ENCODE measurements around the gene ZMYND8.
"Not testable (repeated sequence)": the region's sequence is repeated elsewhere in the genome, so short reads cannot be mapped to it uniquely, and the experiment has no call there.

Gene ZMYND8

DNA sequence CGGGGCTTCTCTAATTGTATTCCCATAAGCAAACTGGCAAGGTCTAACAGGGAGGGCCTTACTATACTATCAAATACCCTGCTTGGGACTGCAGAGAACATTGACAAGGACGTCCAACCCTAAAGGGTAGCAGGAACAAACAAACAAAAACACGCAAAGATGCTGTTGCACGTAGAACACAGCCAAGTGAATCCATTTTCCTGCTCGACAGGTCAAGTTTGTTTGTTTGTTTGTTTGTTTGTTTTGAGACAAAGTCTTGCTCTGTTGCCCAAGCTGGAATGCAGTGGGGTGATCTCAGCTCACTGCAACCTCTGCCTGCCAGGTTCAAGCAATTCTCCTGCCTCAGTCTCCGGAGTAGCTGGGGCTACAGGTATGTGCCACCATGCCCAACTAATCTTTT, 91.3 kb downstream of the ZMYND8 start:
- no peak for DNase-seq (ENCODE audit: low spot score)

DNA sequence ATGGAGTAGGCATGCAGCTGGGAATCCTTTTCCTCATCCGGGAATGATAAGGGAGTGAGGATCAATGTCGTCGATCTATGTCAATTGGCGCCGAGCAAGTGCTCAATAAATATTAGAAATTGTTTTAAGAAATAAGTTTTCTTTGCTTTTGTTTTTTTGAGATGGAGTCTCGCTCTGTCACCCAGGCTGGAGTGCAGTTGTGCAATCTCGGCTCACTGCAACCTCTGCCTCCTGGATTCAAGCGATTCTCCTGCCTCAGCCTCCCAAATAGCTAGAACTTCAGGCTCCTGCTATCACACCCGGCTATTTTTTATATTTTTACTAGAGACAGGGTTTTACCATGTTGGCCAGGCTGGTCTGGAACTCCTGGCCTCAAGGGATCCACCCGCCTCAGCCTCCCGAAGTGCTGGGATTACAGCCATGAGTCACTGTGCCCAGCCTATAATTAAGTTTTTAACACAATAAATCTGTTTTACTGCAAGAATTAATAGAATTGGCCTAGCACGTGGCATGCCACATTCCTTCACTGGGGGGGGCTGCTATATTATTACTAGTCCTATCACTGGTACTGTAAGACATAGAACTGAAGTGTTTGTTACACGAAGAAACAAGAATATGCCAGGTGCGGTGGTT, 92.2 kb downstream of the ZMYND8 start:
- DNase-seq (ENCODE audit: low spot score), result not testable (repeated sequence)

DNA sequence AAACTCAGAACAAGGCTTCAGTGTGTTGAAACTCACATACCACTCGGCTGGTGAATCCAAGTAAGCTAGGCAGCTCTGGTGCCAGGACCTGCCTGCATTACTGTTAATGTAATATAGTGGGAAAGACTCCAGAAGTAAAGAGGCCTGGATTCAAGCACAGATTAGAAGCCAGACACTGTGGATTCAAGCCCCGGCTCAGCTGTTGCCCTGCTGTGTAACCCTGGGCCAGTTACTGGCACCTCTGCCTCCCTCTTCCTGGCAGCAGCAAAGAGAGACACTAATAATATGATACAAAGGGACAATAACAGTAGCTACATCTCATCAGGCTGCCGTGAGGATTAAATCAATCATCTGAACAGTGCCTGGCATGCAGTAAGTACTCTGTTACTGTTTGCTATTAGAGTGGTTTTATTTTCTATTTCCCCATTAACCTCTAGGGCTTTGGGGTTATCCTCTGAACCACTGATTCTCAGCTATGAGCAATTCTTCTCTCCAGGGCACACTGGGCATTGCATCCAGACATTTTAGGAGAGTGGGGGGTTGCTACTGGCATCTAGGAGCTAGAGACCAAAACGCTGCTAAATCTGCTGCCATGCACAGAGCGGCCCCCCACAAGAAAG, 92.9 kb downstream of the ZMYND8 start:
- DNase-seq (ENCODE audit: low spot score), result no peak

DNA sequence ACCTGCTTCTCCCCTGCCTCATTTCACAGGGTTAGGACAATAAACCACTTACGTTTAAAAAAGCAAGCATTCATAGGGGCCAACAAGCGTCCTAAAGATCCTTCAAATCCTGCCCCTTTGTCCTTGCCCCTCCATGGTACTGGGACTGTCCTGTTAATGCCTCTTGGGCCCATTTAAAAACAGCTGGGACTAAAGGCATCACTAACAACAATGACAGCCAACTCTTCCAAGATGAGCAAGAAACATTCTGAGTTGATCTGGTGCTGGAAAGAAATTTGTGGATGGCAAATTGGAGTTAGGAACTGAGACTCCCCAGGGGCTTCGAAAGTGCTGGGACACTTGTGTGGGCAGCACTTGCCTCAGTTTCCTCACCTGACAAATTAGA, 93.4 kb downstream of the ZMYND8 start:
- no peak for DNase-seq (ENCODE audit: low spot score)

DNA sequence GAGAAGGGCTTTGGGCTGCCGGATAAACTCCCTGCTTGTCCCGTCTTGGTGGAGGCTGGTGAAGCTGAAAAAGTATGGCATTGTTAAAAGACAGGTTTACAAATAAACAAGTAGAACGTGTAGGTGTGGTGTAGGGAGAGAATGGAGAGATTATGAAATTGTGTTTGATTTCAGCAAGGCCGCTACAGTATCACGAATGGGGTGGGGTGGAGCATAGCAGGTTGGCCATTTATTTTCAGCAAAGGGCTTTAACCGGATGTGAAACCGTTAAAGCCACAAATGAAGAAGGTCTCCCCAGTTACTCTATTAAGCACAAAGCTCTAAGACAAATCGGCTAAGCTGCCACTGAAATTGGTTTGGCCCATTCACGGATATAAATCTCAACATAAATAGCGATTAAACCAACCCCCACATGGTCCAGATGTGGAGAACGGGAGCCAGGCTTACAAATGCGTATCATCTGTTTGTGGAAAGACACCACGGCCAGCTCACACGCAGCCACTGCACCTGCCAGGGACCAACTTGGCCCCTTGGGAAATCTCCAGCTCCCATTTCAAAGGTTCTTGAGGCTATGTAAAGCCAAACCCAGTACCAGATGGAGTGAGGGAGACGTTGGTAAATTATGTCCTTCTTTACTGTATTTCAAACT, 94.0 kb downstream of the ZMYND8 start:
- DNase-seq (ENCODE audit: low spot score), result no peak

DNA sequence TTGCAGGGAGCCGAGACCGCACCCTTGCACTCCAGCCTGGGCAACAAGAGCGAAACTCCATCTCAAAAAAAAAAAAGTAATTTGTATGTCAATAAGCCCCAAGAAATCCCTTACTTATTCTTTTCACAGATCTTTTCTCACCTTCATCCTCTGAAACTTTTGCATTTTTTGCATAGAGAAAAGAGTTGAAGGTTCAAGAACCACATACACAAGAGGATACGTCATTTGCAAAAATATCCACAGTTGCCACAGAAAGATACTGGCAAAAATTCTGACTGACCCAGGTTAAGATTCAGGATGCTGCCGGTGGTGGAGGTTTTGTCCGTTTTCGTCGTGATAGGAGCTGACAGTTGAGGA, 94.5 kb downstream of the ZMYND8 start:
- no peak for DNase-seq (ENCODE audit: low spot score)

DNA sequence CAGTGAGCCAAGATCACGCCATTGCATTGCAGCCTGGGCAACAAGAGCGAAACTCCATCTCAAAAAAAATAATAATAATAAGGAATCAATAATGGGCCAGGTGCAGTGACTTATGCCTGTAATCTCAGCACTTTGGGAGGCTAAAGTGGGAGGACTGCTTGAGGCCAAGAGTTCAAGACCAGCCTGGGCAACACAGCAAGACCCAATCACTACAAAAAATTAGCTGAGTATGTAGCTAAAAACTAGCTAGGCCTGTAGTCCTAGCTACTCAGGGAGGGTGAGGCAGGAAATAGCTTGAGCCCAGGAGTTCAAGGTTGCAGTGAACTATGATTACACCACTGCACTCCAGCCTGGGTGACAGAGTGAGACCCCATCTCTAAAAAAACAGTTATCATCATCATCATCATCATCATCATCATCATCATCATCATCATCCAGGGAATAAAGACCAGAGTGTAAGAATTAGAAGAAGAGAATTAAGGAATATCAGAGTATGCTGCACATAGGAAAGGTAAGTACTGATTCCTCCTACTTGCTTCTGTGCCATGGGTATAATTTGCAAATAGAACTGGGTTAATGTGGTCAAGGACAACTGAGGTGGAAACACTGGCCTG, 95.2 kb downstream of the ZMYND8 start:
- not testable (repeated sequence) for DNase-seq (ENCODE audit: low spot score)

DNA sequence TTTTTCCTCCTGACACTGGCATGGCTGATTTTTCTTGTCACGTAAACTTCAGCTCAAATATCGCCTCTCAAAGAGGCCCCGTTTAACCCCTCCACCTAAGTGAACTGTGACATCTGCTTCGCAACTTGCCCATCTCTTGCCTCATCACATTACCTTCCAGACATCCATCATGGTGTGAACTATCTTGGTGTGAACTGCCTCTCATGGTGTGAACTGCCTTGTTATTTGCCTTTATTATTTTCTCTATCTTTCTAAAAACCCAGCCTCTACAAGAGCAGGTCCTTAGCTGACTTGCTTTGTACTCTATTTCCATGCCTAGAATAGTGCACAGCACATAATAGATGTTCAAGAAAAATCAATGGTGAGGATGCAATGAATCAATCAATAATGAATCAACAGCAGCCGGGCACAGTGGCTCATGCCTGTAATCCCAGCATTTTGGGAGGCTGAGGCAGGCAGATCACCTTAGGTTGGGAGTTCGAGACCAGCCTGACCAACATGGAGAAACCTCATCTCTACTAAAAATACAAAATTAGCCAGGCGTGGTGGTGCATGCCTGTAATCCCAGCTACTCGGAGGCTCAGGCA, 95.9 kb downstream of the ZMYND8 start:
- DNase-seq (ENCODE audit: low spot score), result not testable (repeated sequence)

DNA sequence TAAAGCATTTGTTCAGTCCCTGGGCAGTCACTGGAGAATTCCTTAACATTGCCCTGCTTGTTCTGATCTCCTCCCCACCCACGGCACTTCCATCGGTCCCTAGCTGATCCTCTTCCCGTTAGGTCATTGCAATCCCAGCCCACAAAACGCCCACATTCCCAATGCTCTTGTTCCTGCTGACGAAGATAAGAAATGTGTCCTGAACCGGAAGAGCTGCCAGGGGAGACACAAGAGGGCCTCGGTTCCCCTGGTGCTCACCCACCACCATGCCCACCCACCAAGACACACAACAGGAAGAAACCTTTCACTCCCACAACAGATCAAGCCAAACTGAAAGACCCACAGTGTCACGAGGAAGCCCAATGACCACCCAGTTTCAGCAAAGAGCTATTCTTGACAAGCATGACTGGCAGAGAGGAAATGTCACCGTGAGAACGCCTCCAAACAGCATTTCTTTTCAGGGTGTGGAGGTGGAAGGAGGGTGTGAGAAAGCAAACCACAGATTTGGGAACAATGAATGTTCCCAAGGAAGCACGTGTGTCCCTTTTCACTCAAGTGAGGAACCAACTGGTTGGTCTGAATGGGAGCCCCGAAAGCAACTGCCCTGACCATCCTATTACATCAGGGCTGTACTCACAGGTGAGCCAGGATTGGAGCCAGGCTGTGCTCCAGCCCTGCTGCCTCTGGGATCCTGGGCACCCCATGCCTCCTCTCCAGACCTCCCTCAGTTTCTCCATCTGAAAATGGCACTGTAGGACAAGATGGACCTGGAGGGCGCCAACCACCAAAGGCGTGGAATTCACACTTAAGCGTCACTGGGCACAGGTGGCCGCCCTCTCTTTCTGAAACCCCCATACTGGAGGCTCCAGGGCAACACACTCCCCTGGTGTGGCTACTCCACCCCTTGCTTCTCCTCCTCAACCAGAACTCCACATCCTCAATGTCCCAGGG, 97.5 kb downstream of the ZMYND8 start:
- DNase-seq (ENCODE audit: low spot score), result peak; percentile 98

DNA sequence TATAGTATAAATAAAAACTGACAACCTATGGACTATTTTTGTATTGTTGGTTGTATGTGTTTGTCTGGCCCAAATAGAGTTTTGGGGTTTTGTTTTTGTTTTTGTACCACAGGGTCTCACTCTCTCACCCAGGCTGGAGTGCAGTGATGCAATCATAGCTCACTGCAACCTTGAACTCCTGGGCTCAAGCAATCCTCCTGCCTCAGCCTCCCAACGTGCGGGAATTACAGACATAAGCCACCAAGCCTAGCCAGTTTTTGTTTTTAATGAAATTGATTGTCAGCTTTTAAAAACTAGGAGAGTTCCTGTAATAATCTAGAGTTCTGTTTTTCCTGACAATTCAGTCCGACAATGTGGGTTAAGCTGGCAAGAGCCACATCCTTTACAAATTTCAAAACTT, 98.7 kb downstream of the ZMYND8 start:
- DNase-seq (ENCODE audit: low spot score), result no peak

DNA sequence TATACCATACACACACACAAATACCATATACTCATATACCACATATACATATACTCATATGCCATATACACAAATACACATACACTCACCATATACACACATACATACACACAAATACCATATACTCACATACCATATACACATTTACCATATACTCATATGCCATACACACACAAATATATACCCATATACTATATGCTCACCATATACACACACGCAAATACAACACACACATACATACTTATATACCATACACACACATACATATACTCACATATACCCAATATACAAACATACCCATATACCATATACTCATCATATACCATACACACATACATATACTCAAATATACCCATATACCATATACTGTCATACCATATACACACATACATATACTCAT, 99.2 kb downstream of the ZMYND8 start:
- no peak for DNase-seq (ENCODE audit: low spot score)

DNA sequence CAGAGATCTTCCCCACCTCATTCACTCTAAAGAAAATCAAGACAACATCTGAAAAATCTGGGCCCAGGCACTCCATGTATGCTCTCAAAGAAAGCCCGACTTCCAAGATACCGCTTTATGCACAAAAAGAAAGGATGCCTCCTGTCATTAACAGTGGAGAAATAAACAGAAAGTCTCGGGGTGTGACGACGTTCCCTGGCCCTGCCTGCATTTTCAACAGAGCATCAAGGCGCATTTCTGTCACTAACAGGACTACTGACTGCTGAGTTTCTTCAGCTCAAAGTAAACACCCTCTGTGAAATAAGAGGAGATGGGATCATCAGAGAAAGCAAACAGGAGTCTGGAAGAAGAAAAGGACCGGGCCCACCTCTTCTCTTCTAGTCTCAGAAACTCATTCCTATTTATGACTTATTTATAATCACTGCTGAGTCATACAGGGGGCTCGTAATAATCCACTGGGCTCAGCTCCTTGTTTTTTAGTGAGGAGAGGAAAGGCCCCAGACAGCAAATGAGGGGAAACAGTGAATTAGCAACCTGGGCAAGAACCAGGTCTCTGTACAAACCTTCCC, 99.7 kb downstream of the ZMYND8 start:
- no peak for DNase-seq (ENCODE audit: low spot score)

DNA sequence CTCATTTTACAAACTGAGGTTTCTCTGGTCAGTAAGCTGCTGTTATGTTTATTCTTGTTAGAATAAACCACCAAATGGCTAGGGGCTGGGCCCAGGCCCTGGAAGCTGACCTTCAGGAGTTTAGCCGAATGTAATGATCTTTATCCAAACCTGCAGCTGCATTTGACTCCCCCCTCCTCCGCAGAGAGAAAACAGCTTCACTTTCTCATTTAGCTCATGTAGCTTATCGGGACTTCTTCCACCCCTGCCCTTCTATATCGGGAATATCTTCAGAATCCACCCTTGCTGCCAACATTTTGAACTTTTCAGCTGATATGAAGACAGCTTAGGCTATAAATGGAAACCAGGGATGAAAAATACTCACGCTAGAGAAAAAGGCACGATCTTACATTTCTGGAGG, 102.6 kb downstream of the ZMYND8 start:
- DNase-seq (ENCODE audit: low spot score), result no peak

DNA sequence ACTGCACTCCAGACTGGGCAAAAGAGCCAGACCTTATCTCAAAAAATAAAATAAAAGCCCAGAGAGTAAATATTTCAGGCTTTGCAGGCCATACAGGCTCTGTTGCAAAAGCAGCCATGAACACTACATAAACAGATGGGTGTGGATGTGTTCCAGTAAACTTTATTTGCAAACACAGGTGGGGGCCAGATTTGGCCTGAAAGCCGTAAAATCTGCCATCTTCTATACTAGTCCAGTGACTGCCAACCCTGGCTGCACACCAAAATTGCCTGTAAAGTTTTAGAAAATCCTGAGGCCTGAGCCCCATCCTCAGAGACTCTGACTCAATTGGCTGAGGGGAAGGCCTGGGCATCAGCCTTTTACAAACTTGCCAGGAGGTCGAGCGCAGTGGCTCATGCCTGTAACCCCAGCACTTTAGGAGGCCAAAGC, 103.6 kb downstream of the ZMYND8 start:
- no peak for DNase-seq (ENCODE audit: low spot score)

DNA sequence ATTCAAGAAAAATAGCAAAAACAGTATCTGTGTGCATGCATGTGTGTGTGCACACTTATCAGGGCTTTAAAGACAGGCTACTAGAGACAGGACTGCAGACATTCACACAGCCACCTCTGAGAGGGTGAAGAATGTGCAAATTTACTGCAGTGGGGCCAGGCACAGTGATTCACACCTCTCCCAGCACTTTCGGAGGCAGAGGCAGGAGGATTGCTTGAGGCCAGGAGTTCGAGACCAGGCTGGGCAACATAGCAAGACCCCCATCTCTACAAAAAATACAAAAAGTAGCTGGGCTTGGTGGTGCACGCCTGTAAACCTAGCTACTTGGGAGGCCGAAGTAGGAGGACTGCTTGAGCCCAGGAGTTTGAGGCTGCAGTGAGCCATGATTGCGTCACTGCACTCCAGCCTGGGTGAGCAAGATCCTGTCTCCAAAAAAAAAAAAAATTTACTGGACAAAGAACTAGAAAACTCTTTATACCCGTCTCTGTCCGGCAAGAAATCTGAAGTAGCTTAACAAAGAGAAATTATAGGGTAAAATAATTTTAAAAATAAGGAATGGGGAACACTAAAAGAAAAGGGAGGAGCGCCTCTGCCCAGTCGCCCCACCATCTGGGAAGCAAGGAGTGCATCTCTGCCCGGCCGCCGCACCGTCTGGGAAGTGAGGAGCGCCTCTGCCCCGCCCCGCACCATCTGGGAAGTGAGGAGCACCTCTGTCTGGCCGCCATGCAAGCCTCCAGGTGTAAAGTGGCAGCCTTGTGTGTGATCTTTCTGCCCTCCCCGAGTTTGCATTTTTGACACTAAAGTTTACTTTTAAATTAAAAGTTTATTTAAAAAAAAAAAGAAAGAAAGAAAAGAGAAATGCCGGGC, 105.1 kb downstream of the ZMYND8 start:
- DNase-seq (ENCODE audit: low spot score), result no peak

DNA sequence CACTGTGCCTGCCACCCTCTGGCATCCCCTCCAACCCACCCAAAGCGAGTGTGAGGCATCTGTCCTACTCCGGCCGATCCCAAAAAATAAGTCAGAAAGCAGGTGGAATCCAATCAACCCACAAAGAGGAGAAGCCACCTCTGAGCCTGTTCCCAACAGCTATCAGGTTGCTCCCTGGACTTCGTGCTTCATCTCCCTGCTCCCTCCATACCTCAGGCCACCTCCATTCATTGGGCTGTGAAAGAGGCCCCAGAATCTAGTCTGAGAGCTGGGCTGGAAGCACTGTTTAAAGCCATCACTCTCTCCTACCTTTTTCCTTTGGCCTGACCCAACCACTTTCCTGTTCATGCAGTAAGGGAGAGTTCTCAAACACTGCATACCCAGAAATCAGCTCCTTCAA, 106.1 kb downstream of the ZMYND8 start:
- DNase-seq (ENCODE audit: low spot score), result no peak

DNA sequence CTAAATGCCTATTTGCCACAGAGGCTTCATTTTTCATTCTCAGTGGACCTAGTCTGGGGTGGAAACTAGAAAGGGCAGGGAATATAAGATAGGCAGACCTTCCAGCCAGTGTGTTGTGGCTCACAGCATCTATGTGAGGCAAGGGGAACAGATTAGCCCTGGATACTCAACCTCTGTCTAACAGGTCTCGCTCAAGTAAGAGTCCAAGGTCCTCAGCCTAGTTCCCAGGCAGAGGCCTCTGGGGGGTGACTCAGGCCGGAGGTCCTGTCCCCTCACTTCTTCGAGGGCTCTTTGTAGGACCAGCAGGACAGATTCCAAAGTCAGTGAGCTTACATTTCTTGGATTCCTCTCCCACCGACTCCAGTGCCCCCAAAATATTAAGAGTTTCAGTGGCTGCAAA, 106.6 kb downstream of the ZMYND8 start:
- DNase-seq (ENCODE audit: low spot score), result no peak

DNA sequence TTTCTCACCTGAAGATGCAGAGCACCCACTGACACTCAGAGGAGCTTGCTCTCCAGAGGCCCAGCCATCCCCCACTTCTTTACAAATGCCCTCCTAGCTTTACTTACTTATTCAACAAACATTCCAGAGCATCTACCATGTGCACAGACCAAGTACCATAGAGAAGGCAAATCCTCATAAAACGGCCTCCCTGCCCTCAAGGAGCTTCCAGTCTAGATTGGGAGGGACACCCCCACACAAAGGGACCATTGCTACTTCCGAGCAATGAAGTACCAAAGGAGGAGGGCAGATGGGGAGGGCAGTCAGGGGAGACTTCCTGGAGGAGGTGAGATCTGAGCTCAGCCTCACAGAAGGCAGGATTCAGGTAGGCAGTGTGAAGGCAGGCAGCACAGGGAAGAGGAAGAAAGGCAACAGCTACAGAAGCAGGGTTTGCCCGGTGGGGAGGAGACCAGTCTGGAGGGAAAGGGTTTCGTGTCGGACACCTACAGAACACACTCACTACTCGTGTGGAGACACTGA, 108.0 kb downstream of the ZMYND8 start:
- no peak for DNase-seq (ENCODE audit: low spot score)

DNA sequence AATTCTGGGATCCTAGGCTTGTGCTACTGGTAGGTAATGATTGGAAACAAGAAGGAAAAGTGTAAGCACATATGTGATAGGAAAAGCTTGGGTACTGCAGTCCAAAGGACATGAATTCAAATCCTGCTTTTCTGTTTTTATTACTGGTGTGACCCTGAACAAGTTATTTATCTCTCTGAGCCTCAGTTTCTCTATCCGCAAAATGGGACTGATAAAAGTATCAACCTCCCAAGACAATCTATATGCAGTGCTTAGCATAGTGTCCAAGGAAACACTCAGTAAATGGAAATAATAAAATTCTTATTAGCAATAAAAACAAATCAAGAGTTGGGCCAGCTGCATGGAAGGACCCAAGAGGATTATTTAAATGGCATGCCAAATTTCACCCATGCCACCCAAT, 108.5 kb downstream of the ZMYND8 start:
- DNase-seq (ENCODE audit: low spot score), result no peak

DNA sequence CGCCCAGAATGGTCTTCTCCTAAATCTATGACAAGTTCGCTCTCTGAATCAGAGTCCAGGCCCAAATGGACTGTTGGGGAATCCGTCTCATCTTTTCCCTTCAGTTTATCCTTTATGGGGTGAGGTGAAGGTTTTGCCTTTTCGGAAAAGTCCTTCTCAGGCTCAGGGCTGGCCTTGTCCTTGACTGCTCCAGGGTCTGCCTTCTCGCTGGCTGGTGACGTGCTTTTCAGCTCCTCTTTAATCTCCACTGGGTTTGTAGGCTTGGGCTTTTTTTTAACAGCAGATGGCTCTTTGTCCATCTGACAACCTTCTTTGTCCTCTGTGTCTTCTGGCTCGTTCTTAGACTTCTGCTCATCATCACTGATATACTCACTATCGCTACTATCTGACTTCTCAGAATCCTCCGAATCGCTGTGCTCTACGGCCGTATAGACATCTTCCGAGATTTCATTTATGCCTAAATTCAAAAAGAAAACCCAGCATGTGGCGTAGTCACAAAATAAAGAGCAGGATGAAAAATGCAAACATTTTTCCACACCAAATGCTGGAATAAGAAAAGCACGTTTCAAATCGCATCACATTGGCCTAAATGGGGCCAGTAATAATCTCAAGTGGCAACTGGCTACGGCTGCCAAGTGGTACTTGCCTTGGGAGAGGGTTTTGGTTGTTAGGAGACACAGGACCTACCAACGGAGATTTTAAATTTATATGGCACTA, 110.3 kb downstream of the ZMYND8 start:
- DNase-seq (ENCODE audit: low spot score), result no peak
